GM21515 (cell line): ENCODE data around the gene RAB32.

ENCODE experiments used
- ATAC-seq: cut with Tn5 transposase; IDR thresholded peaks from one replicate; pipeline ENCODE4 v1.9.1; 2021; ENCODE audit not compliant: unreplicated experiment

Gene RAB32

GRCh38 chr6:146581968-146582367 lies 38.3 kb downstream of the RAB32 start:
- ATAC-seq = no peak

- ATAC-seq = no peak
Measured at GRCh38 chr6:146582857-146583256, 39.2 kb downstream of the RAB32 start.

GRCh38 chr6:146583966-146584365 lies 40.3 kb downstream of the RAB32 start:
- no peak for ATAC-seq

- no peak for ATAC-seq
Measured at GRCh38 chr6:146587459-146587858, 43.8 kb downstream of the RAB32 start.

GRCh38 chr6:146590492-146590891 lies 46.9 kb downstream of the RAB32 start:
- ATAC-seq = no peak

GRCh38 chr6:146592451-146592850 lies 48.8 kb downstream of the RAB32 start:
- ATAC-seq = no peak

GRCh38 chr6:146593986-146594385 lies 50.4 kb downstream of the RAB32 start:
- no peak for ATAC-seq

- ATAC-seq = no peak
Measured at GRCh38 chr6:146594495-146594894, 50.9 kb downstream of the RAB32 start.

GRCh38 chr6:146595972-146596731 lies 52.5 kb downstream of the RAB32 start:
- ATAC-seq = no peak

- no peak for ATAC-seq
Measured at GRCh38 chr6:146598772-146599405, 55.3 kb downstream of the RAB32 start, which contains the start of gene ADGB. ADGB (plus strand) TSS chr6:146598972; CDS start chr6:146599041, 69 bp downstream.

GRCh38 chr6:146601352-146601751 lies 57.7 kb downstream of the RAB32 start:
- no peak for ATAC-seq

- ATAC-seq = no peak
Measured at GRCh38 chr6:146602526-146602925, 58.9 kb downstream of the RAB32 start.
